HG03432 (cell line): ENCODE measurements around the gene CAPZB.

Experiments used
- ATAC-seq: cut with Tn5 transposase; IDR thresholded peaks from one replicate; pipeline ENCODE4 v1.9.1; 2021; ENCODE audit warnings: mild to moderate bottlenecking, moderate library complexity; ENCODE audit not compliant: unreplicated experiment

The CAPZB gene

DNA sequence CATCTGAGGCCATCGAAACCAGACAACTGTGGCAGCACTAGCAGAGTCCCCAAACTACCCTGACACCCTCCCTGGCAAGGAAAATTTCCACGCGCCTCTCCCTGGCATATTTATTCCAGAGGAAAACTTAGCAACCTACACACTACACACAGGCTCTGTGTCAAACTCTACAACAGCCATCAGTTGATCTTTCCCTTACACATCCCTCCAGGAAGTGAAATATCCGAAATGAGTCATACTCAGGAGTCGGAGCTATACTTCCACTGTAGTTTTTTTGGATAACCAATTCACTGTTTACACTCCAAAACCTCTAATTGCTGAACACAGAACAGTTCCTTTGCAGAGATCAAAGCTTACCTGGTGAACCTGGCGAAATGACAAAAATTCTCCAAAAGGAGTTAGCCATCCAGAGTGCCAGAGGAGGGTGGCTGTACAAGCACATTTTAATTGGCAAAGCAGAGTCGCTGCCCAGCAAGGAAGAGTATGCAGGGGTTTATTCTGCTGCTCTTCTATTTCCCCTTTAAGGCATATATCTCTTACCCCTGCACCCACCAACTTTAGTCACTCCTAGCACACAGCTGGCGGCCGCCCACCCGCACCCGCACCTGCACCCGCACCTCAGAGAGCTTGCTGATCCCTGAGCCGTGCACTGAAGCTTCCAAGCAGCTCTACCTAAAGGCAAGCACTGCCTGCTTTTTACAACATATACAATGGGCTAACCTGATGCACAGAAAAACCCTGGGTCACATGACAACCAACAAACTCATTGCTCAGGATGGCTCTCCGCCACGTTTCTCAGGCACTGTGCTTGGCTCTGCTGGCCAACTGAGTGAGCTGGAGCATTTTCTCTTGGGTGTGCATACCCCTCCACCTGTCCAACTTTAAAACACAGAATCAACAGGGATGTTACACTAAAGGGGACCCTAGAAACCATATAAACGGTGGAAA, 54.9 kb downstream of the CAPZB start:
- no peak for ATAC-seq

DNA sequence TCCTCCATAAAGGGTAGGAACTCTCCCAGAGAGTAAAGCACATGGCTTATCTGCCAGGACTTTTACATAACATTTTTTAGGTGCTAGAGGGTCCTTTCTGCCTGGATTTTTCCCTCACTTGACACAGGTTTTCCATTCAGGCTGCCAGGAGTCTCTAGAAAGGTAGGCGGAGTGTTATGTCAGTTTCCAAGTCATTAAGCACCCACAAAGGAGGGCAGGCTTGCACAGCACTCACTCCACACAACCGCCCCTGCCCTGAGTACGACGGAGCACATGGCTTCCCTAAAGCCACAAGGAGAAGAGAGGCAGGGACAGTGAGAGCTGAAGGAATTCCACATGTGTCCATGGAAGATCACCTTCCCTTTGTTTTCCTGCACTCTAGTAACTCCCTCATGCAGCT, 55.7 kb downstream of the CAPZB start:
- ATAC-seq: no peak

DNA sequence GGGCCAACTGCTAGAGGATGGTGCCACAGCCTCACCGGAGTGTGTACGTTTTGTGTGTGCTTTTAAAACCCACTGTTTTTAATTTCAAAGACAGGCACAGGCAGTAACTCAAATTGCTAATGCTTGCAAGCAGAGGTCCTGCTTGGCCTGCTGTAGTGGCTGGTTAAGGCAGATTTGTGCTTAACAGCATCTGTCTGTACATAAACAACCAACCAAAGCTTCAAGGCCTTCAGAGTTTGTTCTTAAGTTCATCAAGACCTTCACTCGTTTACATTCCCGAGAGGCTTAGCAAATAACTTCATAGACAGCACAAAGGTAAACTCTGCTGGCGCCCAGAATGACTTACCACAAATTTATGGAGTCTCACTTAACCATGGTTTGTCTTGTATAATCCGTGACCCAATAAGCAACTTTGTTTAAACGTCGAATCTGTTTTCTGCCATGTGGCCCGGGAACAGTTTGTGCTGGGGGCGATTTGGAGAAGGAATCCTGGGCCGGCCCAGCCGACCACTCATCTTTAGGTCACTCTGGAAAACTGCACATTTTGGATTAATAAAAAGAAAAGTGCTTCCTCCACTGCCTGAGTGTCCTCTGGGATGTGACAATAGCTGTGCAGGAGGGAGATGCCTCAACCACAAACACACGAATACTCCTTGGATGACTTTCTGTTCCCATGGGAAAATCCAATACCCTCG, 58.1 kb downstream of the CAPZB start:
- ATAC-seq: no peak

DNA sequence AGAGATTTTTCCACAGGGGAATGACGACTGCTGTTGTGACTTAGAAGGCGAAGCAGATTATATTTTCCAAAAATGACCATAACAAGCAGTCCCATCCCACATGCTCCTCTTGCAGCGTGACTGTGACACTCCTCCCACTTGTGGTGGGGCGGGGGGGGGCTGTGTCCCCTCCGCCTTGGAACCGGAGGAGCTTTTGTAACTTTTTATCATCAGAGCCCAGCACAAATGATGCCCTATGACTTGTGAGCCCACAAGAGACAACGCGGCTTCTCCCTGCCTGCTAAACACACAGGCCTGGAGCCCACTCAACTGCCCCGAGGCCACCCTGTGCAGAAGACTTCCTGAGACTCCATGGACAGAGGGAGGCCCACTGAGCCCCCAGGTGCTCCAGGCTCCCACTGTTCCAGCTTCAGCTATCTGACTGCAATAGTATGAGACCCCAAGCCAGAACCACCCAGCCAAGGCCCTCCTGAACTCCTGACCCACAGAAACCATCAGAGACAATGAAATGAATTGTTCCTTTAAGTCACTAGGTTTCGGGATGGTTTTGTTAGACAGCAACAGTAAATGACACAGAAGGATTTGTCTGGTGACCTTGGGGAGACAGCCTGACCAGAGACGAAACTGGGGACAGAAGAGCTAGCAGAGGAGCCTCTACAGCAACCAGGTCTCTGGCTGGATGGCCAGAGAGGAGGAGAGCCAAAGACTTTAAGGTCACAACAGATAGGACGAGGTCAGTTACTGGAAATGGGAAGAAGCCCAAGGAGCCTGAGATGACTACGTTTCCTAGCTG, 58.8 kb downstream of the CAPZB start:
- no peak for ATAC-seq

DNA sequence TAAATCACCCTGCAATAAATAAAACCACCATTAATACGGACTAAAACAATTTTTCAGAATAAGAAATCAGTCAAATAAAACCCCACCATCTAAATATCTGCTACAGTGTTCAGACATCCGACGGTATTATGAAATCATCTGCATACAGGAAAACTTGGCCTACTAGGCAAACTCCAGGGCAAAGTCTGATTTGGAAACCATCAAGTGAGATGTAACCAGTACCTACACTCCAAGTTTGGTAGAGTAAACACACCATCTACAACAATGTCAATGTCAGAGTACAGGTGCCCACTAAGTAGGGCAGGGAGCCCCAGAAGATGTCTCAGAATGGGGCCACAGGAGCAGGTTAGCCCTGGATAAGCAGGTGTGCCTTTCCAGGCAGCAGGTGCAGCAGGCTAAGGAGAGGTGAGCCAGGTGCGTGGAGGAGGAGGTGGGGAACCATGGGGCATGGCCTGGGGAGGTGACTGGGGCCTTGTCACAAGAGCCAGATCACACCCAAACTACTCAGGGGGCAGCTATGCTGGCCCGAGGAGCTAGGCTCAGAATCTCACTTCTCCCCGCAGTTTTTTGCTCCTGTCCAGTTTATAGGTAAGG, 59.6 kb downstream of the CAPZB start:
- no peak for ATAC-seq

DNA sequence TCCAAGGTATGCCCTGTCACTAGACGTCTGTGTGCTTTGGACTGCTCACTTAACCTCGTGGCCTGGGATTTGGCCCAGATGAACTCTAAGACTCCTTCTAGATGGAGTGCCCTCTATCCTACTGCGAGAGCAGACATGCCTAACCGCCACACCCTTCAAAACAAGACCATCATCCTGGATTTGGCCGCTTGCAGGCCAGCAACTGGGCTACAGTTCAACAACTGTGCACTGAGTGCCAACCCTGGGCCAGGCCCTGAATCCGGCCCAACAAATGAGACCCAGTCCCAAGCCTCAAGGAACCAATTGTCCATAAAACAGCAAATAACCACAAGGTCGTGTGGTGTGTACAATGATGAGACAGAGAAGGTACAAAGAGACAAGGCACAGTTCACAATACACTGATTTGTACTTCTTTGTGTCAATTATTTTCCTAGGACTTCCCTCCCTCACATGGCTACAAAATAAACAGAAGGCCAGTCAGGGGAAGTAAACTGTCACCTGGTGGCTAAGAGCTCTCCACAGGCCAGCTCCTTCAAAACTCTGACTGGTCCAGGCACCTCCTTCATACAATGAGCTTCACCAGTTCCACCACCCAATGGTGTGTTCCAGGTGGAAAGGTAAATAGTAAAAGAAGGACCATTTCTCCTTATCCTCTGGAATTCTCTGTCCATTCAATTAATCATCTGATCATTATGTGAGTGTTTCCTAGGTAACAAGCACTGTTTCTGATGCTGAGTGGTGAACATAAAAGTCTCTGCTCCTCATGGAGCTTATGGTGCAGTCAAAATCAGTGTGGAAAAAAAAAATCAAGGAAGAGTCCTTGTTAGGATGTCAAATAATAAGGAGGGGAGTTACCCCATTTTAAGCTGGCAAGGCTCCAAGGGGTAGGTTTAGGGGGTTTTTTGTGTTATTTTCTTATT, 60.4 kb downstream of the CAPZB start:
- ATAC-seq: no peak

DNA sequence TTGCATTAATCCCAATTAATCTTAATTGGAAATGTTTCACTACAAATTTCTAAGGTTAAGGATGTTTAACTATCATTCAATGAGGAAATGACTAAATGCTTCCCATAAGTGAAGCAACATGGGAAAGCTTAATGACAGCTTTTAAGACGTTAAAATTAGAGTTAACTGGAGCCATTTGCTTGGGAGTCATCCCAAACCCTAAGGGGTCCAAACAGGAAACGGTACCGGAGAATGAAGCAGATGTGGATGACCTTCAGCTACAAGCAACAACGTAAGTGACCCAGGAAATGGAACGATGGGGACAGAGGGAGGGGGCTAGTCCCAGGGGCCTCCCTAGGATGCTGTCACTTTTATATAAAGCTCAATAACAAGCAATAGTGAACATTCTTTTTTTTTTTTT, 62.2 kb downstream of the CAPZB start:
- ATAC-seq: no peak

DNA sequence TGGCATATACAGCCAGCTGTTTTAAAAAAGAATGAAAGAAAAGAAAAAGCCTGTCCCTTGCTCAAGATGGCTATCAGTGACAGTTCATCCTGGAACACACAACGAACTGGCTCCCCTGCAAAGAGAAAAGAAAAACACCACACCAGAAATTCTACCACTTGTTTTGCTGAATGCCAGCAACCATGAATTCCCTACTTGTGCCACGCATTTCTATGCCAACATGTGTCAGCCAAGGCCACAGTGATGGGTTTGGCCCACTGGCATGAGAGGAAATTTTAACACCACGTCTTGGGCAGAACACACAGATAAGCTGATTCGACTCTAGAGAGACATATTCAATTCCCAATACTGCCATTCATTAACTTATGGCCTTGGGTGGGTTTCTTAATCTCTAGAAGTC, 64.0 kb downstream of the CAPZB start:
- ATAC-seq: no peak

DNA sequence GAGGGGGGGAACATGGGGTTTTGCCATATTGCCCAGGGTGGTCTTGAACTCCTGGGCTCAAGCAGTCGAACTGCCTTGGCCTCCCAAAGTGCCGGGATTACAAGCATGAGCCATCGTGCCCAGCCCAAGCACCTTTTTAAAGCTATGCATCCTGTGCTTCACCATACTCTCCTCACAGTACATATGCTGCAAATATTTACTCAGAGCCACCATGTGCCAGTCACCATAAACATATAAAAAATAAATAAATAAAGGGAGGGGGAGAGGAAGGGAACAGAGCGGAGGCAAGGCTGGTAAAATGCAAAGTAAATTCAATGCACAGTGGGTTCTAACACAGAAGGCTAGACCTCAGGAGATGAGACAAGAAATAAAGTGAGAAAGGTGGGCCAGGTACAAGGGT, 64.7 kb downstream of the CAPZB start:
- ATAC-seq: no peak

DNA sequence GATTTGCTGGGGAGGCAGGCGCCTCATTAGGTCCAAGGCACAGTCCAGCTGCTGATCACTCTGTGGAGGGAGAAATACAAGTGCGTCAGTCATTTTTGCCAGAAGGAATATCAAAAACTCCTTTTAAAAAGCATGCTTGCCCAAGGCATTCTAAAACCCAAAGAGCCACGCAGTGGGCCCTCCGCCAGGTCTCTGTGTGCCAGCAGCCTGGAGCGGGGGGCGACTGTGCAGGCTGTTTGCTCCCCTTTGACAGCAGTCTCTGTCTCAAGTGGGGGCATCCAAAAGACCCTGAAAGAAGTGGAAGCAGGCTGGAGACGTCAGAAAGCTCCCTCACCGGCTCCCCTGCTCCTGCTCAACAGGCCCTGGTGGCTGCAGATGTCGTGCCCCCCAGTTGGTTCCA, 65.6 kb downstream of the CAPZB start:
- no peak for ATAC-seq

DNA sequence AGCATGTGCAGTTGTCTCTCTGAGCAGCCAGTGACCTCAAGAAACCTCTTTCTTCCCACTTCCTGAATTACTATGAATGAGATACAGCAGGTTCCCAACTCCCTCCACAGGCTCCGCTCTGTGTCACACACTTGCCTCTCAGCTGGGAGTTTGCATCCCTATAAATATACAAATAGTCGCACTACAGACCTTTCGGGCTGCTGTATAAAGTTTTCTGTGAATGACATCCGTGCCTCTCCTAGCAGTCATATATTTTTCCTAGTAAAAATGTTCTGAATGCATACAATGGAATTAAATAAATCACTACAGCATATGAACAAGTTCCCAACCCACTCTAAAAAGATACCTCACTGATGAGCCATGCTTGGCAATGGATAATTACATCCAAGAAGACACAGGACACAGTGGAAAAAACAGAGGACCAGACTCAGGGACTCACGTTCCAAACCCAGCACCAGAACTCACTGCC, 66.8 kb downstream of the CAPZB start:
- ATAC-seq: no peak

DNA sequence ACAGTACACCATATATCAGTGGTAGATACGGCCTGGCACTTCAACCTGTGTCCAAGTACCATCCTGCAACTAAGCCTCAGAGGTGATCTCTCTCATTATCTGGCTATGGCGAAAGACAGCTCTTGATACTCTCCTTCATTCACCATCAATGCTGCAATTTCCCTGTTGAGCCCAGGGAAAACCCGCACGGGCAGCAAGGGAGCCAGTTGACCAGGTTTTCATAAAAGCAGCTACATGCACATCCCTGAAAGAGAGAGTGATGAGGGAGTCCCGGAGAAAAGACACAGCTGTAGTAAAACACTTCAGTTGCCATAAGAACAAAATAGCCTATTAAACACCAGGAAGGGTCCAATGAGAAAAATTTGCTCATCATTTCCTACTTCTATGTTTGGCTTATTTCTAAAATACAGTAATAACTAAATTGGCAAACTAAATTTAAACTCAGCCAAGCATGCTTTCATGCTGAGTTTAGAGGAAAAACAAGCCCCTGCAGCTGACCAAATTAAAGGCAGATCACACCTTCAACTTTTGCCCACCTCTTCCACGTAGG, 68.3 kb downstream of the CAPZB start:
- ATAC-seq: no peak

DNA sequence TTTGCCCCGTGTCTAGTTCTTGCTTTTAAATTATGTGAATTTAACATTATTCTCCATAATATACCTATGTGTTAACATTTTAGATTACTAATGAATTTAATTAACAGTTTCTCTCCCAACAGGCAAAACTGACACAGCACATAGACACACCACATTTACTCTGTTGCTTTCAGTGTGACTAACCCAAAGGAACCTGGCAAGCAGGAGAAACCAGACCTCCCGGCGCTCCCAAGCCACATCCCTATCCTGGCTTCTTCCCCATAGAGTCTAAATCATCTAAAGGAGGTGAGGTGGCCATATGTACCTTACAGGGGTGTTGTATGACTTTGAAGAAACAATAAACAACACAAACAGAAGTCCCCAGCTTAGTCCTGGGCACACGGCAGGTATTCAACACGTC, 69.2 kb downstream of the CAPZB start:
- ATAC-seq: no peak

DNA sequence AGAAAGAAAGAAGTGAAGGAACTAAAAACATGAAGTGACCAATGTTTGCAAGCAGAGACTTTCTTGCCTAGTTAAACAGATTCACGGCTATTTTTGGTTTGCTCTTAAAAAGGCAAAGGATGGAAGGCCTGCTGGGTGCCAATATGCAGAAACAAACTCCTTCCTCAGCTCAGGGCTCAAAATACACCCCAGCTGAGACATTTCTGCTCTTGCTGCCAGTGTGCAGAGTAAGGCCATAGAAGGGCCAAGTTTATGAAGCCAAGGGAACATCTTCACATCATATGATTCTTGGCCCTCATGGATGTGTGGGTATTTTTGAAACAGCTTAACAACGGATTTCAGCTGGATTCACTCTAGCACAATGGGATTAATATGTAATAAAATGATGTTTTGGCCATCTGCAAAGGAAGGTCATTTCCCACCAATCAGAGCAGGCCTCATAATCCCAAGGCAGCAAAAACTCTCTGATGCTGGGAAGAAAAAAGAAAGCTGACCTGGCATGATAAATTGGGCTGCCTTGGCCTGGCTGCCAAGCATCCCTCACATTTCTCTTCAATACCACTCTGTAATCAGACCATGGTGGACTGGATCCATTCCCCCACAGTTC, 70.7 kb downstream of the CAPZB start:
- ATAC-seq: no peak

DNA sequence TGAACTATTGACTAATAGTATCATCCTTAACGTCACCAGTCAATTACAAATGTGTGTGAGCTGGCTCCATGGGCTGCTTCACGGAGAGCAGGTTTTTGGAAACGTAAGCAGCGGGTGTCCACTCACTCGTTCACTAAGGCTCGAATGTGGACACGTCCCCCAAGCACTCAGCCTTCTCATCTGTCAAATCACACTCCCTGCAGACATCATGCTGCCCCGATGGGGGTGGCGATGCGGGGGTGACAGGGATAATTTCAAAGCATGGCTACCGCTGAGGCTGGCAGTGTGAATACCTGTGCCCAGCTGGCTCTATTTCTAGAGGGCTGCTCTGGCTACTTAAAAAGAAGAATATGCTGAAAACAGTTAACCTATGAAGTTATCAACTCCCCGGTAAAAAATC, 71.3 kb downstream of the CAPZB start:
- ATAC-seq: no peak

DNA sequence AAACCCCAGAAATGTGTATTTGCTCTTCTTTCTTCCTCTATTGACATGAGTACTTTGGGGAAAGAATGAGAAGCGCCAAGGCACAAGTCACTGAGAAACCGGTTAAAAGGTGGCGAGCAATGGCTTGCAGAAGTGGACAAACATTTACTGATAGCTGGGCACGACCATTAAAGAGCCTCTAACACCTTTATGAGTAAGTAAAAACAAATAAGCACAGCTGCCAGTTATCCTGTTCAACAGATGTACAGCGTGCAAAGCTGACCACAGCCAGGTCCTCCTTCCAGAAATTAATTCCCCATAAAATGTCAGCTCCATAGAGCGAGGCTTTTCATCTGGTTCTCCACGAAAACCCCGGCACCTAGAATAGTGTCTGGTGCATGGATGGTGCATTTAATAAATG, 72.7 kb downstream of the CAPZB start:
- ATAC-seq: no peak

DNA sequence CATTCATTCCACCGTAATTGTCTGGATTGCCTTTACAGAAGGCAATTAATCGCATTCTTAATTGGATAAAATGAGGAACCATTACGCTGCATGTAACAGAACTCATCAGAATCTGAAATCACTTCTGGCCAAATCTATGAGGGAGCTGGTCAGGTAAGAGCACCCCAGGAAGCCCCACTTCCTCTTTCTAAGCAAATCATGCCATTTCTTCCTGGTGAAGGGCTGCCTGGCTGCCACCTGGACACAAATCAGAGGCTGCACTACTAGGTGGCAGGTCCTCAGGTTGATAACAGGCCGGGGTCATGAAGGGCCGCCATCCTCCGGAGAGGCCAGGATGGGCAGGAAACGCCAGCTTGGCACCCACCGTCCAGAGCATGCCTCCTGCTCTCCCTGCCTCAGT, 73.7 kb downstream of the CAPZB start:
- no peak for ATAC-seq

DNA sequence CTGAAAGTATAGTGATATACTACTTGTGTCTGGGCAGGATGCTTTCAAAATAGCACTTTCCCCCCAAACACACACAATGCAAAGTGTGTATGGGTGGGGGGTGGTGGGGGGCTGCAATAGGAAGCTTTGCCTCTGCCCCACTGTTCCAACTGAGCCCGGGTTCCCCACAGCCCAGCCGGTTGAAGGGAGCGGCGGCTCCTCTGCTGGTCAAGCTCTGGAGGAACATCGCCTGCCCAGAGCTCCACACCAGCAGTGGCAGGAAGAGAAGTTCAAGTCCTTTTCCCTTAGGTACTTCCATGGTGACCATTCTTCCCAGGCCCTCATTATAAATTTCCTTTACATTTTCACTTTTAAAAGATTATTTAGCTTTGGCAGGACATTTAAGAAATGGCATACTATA, 74.9 kb downstream of the CAPZB start:
- no peak for ATAC-seq
